DMS153 treated with DMSO at 0.1 percent for 48 hours (cell line): Measurements from ENCODE around the gene KCND2.
"Not testable (repeated sequence)": the region's sequence is repeated elsewhere in the genome, so short reads cannot be mapped to it uniquely, and the experiment has no call there.

Source experiments
- DNase-seq: peaks from one replicate; lab custom pipeline; 2025; ENCODE audit not compliant: unreplicated experiment; lab: John Stamatoyannopoulos, UW

Gene KCND2

GRCh38 chr7:120272701-120273475, at the start of gene KCND2:
TSS of gene KCND2 (plus strand) at chr7:120273175.
- DNase-seq = peak; percentile 4

DNA sequence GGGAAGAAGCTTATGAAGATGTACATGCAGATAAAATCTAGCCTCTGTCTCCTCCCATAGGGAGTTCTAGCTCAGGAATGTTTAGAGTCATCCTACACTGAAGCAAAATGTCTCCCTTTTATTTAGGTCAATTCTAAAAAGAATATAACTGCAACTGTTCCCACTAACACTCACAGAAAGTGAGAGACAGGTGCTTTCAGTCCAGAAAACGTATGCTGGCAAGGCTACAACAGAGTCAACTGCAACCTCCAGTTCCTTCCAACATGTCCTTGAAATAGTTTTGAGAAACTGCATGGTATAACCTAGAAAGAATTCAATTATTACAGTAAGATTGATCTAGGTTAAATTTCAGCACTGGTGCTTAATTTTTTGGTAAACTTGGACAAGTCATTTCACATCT, 46.8 kb upstream of the KCND2 start:
- DNase-seq = no peak

DNA sequence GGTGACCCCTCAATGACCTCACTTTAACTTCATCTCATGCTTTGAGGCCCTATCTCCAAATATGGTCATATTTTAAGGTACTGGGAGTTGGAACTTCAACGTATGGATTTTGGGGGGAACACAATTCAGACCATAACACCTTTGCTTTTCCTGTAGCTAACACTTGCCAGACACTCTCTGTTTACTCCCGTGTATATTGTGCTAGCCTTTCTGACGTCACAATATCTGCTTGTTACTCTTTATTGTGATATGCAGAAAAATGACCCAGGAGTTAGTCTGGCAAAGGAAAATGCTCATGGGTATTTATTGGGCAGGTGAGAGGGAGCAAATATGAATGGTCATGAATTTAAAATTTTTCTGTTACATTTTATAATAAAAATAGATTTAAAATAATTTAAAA, 45.7 kb upstream of the KCND2 start:
- no peak for DNase-seq

DNA sequence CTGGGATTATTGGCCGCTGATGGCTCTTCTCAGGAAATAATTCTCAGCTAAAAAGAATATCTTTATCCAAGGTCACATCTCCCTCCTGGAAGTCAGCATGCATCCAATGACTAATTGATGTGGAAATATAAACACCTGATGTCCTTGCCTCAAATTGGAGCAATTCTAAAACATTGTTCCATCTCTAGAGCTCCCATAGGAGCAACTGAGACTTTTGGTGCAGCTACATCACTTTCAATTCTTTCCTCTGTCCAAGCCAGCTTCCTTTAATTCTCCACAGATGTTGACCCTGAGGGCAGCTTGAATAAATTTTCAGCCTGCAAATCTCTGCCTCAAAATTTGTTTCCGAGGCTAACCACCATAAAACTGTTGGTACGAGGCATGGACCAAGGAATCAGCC, 43.9 kb upstream of the KCND2 start:
- no peak for DNase-seq

DNA sequence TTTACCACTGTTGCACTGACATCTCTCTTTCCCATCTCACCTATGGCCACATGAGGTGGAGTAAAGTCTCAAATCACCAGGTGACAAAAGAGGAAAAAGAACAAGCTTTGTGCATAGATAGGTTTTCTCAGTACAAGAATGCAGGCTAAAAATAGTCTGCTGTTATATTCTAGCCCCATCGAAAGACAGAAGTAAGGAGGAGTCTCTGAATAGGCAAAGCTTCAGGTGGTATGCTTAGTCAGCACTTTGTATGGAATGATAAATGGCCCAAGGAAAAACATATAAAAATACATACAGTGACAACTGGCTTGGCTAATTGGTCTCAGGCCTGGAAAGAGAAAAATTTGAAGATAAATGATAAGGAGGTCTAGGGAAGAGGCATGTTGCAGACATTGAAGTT, 39.6 kb upstream of the KCND2 start:
- no peak for DNase-seq

- not testable (repeated sequence) for DNase-seq
Measured at GRCh38 chr7:120240350-120240749, 32.6 kb upstream of the KCND2 start.

- DNase-seq = no peak
Measured at GRCh38 chr7:120241973-120242372, 31.0 kb upstream of the KCND2 start.

- no peak for DNase-seq
Measured at GRCh38 chr7:120254845-120255244, 18.1 kb upstream of the KCND2 start.

DNA sequence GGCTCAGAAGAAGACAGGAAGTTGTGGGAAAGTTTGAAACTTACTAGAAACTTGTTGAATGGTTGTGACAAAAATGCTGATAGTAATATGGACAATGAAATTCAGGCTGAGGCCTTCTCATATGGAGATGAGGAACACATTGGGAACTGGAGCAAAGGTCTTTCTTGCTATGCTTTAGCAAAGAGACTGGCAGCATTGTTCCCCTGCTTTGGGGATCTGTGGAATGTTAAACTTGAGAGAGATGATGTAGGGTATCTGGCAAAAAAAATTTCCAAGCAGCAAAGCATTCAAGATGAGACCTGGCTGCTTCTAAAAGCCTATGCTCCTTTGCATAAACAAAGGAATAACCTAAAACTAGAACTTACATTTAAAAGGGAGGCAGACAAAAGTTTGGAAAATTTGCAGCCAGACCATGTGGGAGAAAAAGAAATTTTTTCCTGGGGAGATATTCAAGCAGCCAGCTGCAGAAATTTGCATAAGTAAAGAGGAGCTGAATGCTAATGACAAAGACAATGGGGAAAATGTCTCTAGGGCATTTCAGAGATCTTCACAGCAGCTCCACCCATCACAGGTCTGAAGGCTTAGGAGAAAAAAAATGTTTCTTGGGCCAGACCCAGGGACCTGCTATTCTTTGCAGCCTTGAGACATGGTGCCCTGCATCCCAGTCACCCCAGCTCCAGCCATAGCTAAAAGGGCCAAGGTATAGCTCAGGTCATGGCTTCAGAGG, 16.5 kb upstream of the KCND2 start:
- DNase-seq = no peak

GRCh38 chr7:120259386-120259785, 13.6 kb upstream of the KCND2 start:
- no peak for DNase-seq

GRCh38 chr7:120260111-120260510, 12.9 kb upstream of the KCND2 start:
- DNase-seq = no peak

- peak; percentile 58 for DNase-seq
Measured at GRCh38 chr7:120272261-120272660, 714 bp upstream of the KCND2 start.

GRCh38 chr7:120273476-120273975, 551 bp downstream of the KCND2 start:
- peak; percentile 33 for DNase-seq

DNA sequence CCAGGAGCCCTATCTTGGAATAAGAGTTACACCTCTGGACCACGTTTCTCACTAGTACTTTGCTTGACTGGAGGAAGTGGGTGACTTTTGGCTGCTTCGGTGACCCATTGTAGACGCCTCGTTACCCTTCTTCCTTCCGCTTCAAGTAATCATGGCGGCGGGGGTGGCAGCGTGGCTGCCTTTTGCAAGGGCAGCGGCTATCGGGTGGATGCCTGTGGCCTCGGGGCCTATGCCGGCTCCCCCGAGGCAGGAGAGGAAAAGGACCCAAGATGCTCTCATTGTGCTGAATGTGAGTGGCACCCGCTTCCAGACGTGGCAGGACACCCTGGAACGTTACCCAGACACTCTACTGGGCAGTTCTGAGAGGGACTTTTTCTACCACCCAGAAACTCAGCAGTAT, 1.5 kb downstream of the KCND2 start:
- no peak for DNase-seq

GRCh38 chr7:120274899-120275298, 1.9 kb downstream of the KCND2 start:
- no peak for DNase-seq

- DNase-seq = no peak
Measured at GRCh38 chr7:120276720-120277119, 3.7 kb downstream of the KCND2 start.

- DNase-seq = no peak
Measured at GRCh38 chr7:120278773-120279172, 5.8 kb downstream of the KCND2 start.

- DNase-seq = no peak
Measured at GRCh38 chr7:120280743-120281142, 7.8 kb downstream of the KCND2 start.

DNA sequence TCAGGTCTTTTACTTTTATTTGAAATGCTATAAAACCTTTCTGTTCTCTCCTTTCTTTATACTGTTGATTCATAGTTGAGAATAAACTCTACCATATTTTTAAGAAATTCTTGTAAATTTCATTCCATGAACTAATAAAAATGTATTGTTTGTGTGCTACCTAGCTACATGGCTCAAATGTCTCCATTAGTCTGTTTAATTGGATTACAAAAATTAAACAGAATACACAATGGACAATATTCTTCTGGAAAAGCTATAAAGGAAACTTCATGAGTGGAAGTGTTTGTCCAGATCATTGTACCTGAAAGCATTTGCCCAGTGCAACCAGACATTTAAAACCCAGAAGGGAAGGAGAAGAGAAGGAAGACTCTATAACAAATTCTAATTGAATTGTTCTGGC, 20.1 kb downstream of the KCND2 start:
- DNase-seq = no peak

- DNase-seq = no peak
Measured at GRCh38 chr7:120302190-120302589, 29.2 kb downstream of the KCND2 start.

DNA sequence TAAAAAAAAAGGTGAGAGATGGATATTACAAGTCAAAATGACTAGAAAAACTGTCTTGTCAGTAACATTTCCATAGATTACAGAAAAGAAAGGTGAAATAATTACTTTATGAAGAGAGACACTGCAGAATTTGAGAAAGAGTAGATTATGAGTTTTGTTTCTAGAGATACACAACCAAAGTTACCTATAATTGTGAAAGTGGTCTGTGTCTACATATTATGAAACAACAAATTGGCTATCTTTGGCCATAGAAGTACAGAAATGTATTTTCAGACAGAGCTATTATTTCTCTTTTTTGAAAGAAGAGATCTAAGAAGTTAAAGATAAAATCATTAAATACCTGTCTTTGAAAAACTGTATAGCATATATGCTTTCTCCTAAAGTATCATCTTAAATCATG, 30.1 kb downstream of the KCND2 start:
- no peak for DNase-seq

- no peak for DNase-seq
Measured at GRCh38 chr7:120304674-120305073, 31.7 kb downstream of the KCND2 start.
